ENCODE results near the gene GALC.

GALC gene

DNA sequence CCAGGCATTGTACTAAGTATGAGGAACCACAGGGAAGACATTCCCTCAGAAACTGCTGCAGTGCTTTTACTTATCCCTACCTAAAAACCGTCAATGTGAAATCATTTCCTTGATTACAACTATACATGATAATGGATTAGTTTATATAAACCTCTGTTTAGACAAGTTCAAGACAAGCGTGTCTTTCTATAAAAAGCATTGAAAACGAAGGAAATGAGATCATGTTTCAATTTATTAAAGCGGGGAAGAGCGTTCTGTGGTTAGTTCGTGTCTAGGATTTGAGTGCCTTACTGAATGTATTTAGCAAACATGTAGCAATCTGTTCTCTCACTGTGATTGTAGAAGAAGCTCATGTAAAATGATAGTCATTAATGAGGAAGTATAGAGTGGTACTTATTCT lies 37.5 kb downstream of the GALC start:
- no peak for DNase-seq (ENCODE audit: low read depth)

DNA sequence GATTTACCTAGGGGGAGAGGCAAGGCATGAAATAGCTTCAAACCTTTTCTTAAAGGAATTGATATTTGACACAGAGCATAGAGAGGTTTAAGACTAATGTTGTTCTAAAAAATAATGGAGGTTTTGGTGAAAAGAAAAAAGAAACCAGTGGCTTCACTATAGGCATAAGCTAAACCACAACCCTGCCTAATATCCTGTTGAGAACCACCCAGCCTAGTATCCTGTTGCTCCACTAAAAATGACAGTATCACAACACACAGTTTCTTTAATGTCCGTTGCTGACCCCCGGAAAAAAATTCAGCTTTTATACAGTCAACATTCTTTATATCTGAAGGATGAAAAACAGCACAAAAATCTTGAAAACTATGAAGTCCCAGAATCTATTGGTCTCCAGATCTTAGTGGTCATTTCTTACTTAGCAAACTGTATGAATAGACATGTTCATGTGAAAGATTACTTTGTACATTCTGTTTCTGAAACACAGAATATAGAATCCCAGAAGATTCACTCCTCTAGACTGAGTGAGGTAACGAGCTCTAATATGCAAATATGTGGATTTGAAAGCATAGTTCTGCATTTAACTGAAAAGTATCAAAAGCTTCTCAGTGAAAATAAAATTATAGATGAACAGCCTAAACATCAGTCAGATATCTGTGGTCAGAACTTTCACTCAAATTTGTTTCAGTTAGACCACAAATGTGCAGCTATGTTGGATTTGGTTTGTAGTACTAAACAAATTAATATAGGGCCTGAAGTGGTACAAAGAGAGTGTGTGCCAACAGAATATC lies 40.5 kb downstream of the GALC start:
- DNase-seq (ENCODE audit: low read depth), result no peak

DNA sequence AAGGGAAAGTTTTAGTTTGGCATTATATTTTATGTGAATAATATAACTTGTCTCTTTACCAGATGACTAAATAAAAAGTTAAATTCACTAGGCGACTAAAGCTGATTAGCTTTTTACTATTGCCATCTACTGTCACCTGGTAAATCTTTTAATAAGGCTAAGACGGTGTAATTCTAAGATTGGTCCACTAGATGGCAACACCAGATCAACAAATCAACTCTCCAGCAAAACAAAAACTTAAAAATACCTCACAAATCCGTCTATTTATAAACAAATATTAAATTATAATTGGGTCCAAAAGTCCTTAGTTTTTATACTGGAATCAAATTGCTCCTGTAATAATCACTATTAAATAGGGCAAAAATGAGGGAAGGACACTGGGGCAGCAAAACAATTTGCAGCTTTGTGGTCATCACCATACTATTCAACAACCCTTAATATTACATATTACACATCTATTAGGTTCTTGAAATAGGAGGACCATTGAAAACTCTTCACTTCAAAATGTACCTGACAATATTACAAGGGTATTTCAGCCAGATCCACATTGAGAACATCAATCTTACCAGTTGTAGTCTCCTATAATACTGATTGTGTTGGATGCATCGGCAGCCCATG lies 47.9 kb downstream of the GALC start:
- no peak for DNase-seq (ENCODE audit: low read depth)

DNA sequence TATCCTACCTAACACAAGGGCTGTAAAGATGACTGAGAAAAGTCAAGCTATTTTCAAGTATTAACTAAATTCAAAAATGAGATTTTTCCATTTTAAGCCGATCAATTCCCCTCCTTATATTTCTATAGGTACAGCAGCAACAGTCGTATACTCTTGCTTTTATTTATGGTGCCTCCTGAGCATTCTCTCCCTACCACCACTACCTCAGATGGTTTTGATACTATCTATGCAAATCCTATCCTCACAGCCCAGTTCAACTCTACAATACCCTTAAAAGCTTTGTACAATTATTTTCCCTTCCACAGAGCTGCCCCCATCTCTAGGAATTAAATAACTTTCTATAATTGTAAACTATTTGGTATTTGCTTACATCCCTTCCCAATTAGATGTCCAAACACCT lies 52.1 kb downstream of the GALC start:
- no peak for DNase-seq (ENCODE audit: low read depth)

DNA sequence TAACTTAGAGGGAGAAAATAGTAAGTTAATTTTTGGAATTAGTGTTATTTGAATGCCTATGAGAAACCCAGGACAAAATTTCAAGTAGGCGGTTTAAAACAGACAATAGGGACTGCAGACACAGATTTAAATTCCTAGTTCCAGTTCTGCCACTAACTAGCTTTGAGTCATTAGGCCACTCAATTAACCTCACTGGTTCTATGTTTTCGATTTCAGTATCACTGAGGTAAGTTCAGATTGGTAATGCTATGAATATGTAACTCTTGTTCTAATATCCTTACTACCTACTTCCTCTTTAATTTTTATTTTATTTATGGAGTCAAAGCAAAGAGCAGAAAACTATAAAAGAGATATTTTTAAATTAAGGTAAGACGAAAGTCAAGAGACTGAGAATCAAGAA lies 52.6 kb downstream of the GALC start:
- DNase-seq (ENCODE audit: low read depth), result no peak

DNA sequence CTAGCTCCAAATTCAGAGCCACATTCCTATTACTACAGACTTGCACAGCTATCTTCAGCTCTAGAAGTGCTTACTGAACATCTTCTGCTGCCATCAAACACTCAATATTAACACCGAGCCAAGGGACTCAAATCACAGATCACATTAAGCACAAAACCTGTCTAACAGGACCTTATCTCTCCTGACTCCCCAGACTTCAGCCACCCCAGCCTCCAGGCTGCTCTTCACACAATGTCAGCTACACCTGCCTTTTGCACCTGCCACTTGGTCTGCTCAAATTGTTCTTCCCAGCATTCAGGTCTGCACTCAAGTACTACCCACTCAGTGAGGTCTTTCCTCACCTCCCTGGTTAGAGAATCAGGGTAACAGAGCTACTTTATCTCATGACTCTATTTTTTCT lies 57.1 kb downstream of the GALC start:
- no peak for DNase-seq (ENCODE audit: low read depth)

DNA sequence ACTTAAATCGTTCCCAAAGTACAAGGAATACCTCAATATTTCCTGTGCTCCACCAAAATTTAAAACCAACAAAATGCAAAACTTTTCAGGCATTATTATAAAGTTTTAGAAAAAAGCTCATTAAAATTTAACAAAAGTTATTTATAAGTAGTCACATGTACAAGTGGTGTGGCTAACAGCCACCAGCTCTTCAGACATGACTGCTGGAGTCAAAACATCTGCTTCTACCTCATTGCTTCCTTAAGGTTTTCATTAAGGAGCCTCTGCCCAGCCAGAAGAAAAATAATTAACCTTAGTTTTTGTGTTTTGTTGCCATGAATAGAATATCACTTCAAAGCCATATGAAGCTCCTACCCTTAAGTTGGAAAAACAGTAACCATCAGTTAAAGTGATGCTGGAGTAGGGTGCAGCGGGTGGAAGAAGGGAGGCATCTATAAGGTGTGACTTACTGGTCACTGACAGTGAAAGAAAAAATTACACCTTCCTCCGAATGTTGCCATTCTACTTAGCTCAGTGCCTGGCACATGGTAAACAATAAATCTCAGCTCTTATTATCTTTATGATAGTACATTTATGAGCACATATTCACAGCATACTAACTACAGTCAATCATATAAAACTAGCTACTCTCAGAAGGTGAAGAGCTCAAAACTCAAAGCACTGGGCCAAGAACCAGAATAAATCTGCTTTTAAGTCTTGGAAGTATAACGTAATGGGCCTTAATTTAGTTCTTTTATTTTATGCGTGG lies 57.7 kb downstream of the GALC start:
- DNase-seq (ENCODE audit: low read depth), result no peak

DNA sequence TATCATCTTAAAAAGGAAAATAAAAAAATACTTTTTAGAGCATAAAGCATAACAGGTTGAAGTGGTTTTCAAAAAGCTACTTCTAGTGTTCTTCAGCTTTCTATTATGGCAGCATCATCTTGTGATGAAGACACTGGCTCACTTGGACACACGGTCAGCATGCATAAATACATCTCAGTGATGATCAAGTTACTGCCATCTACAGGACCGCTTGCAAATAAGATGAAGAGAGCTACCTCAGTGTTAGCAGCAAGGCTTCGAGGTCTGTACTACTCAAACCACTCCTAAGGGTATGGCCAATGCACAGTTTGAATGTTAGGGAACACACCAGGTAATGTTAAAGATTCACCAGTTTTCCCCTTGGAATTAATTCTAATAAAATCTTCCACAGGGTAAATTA lies 58.8 kb downstream of the GALC start:
- DNase-seq (ENCODE audit: low read depth), result no peak

DNA sequence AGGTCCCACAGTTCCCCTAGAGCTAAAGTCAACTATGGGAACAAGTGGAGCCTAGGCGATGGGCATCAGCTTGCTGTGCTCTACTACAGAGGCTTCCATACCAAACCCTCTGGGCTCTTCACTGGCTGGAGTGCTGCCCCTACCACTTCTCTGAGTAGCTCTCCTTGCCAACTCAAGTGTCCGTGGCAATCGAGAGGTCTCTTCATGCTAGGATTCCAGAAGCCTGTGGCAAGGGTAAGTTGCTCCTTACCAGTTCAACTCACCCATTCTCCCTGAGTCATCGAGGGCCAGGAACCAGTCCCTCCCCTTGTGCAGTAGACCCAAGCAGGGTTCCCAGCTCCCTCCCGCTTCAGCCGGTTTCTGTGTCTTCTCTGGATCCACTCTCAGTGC lies 76.1 kb downstream of the GALC start:
- no peak for DNase-seq (ENCODE audit: low read depth)

DNA sequence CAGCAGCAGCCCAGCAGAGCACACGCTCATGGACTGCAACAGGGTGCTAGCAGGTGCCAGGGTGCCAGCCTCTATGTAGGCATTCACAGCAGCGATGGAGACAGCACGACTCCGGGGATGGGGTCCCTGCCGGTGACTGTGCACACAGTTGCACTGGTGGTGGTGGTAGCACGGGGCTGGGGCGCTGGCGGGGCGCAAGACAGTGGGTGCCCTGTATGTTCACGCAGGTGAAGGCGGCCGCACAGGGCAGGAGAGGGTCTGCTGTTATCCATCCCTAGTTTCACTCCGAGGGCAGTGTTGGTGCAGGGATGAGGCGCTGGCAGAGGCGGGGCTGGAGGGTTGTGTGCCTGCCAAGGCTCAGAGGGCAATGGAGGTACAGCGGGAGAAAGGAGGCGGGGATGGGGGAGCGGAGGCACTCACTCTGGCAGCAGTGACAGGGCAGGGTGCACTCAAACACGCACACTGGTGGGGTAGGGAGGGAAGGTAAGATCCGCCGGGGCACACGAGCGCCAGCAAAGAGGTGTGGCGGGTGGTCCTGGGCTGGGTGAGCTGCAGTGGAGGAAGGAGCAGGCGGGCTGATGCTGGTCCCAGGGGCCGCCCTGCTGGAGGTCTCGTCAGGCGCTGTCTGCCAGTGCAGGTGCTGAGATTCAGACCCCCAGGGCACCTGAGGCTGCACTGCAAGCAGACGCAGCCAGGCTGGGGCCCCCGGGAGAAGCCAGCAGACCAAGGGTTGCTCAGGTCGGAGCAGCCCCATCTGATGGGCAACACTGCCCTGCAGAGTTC lies 76.7 kb downstream of the GALC start:
- no peak for DNase-seq (ENCODE audit: low read depth)

DNA sequence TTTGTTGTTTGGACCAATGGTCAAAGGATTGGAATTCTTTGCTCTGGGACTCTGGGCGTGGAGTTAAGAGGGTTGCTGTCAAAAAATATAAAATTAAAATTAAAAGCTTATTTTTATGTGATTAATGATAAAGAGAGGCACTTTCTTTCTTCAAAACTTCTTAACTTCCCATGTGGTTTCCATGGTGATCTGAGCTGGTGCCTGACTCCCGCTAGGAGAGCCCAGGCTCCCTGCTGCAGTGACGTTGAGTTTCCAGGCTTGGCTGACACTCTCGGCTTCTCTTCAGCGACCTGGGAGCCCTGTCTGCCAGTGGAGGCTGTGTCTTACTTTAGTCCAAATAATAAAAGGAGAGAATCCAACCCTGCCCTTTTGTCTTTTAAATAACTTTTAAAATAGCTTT lies 84.4 kb downstream of the GALC start:
- no peak for DNase-seq (ENCODE audit: low read depth)

DNA sequence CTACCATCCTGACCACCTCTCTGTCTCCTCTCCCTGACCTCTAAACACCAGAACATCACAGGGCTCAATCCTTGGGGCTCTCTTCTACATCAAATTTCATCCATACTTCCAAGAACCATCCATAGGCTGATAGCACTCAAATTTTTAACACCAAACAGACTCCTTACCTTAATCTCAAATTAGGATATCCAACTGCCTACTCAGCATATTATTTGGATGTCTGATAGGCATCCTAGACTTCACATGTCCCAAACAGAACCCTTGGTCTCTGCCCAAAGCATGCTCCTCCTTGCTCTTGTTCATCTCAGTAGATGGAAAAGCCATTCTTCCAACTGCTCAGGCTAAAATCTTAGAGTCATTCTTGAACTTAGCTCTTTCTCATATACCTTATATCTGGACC lies 91.3 kb downstream of the GALC start:
- no peak for DNase-seq (ENCODE audit: low read depth)

DNA sequence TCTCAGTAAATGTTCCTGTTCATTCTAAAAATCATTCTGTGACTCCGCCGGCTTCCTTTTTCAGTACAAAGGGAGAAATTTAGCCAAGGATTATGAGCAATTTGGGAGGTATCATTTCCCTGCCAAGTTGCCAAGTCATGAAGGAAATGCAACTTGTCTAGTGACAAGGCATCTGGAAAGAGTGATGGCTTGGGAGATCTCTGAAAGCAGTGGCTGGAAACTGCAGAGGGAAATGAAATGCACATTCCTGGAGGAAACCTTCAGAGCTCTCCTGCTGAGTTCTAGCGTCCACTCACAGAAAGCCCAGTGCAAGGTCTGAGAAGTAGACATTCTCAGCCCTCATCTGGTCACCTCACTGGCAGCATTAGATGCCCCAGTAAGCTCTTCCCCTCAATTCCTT lies 91.7 kb downstream of the GALC start:
- DNase-seq (ENCODE audit: low read depth), result no peak

DNA sequence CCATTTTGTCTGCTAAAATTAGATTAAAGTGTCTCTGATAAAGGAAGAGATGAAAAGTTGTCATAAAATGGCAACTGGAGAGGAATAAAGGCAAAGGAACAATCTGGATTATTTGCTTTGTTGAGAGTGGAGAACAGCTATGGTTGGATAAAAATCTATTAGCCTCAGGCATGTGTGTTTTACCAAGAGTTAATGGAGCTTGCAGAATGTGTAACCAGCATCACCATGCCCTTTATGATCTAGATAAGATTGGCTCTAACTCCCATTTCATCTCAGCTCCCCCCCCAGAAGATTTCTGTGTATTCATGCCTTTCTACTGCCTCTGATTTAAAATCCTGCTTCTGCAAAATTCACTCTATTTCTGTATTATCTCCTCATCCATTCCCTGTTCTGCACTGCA lies 93.8 kb downstream of the GALC start:
- DNase-seq (ENCODE audit: low read depth), result no peak

DNA sequence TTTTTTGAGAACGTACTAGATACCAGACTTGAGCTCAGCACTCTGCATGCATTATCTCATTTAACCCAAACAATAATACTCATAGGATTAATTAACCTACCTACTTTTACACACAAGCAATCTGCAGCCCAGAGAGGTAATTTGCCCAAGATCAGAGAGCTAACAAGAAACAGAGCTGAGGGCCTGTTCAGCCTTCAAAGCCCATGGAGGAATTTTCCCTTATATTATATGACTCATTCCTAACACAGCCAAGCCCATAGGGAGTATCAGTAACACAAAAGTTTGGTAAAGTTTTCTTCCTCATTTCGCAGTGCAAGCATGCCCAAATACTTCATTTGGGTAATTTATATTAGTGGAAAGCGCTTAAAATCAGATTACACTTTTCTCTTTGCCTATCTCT lies 94.7 kb downstream of the GALC start:
- no peak for DNase-seq (ENCODE audit: low read depth)

DNA sequence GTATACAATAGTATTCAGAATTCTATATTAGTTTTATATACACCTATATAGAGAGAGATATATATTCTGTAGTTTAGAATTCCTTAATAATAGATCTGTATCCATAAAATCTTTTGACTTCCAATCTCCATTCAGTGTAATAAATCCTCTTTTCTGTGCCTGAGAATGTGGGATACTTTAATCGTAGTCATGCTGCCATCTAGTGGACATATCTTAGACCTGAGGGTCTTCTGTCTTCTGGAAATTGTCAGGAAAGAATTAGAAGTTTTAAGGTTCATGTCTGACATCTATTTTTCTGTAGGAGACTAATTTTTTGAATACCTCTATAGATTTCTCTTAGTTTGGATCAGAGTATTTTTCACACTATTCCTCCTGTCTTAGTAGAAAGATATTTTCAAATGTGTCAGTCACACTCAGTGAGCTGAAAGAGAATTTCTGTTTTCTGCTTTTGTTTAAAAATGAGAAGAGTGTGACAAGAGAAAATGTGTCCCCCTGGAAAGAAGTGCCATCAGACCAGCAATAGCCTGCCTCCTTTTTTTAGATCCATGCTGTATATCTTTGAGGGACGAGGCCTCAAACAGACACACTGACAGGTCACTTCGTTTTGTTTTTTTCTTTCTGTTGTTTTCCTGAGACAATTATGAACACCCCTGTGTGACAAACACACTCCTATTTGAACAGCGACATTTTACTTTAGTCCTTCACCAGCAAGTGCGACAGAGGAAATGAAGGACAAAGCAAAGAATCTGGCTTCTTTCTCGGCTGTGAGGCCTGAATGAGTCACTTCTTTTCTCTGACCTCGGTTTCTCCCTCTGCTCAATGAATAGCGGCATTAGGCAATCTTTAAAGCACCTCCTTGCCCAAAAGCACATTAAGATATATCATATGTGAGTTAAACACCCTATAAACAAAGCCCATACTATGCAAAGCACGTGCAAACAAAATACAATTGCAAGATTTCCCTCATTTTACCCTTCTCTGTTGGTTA lies 96.3 kb downstream of the GALC start:
- DNase-seq (ENCODE audit: low read depth), result no peak

DNA sequence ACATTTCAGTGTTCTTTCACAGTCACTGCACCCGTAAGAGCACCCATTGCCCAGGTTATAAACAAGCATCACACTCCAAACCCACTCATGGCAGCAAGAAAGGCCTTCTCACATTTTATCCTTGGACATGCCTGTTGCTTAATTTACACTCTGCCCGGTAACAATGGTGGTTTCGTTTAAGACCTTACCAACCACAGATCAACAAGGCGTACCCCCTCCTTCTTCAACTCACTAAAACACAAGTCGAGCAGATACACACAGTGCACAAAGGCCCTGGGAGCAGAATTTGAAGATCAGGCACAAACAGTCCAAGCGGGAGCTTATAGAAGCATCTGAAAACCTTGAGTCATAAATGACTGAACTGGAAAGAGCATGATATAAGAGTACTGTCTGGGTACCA lies 98.1 kb downstream of the GALC start:
- no peak for DNase-seq (ENCODE audit: low read depth)

DNA sequence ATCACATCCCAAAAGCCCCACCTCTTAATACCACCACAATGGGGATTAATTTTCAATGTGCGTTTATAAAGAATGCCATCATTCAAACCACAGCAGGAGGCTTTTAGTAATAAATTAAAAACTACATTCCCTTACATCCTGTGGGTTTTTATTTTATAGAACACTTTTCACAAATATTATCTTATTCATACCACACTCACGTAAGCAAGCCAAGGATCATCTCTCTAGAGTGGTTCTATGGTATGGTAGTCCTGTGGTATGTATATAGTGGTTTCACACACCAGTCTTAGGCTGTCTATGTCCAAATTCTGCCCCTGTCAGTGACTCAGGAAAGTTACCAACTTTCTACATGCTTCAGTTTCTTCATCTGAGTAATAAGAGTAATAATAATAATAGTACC lies 100.2 kb downstream of the GALC start:
- DNase-seq (ENCODE audit: low read depth), result no peak

DNA sequence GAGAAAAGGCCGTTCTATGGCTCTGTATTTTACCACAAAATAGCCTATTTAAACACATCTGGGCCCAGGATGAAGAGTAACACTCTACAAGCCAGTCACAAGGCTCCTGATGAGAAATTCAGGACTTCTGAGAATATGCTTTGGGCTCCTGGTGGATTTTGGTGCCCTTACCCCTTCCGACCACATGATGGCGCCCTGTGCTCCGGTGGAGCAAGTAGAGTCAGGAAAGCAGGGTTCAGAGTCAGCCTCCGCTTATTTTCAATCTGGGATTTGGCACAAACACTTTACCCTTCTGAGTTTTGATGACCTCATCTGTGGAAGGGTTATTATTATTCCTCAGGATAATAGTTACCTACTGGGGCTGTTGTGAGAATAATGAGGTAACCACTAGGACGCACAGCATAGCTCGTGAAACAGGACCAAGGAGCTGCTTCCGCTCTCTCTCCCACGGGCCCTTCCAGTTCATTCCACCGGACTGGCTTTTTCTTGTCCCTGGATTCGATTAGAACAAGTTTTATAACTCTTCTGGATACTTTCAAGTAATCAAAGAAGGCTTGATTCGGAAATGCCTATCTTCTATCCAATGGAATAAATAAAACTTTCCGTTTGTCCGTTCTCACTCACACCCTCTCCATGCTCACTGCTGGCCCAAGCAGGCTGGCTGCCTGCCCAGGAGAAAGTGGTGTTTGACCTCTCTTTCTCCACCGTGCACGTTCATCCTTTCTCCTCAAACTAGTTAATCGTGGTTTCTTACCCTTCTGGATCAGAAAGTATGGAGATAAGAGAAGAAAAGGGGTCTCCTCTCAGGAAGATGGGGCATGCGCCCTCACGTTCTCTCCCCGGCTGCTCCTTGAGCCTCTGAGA lies 104.6 kb downstream of the GALC start:
- DNase-seq (ENCODE audit: low read depth), result no peak

DNA sequence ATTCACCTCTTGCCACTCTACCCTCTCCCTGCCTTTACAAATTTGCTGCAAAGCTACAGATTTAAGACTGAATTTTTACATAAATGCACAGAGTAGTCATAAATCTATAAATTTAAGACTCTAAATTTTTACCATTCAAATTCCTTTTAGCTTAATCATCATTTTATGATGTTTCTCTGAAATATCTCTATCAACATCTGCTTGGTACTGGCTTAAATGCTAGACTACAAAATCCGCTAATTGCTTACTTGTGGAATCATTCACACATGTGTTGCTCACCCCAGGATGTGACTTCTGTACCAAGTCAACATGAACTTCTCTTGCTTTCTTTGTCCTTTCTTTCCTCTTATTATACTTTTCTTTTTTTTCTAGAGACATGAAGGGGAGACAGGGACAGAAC lies 109.2 kb downstream of the GALC start:
- DNase-seq (ENCODE audit: low read depth), result no peak

Data from activated T-helper 9 cell treated with anti-CD3 and anti-CD28 coated beads, Interleukin-2, amount 50 U/mL, for 16 hours (primary cell).